ENCODE measurements around the gene SCAND1.

DNA sequence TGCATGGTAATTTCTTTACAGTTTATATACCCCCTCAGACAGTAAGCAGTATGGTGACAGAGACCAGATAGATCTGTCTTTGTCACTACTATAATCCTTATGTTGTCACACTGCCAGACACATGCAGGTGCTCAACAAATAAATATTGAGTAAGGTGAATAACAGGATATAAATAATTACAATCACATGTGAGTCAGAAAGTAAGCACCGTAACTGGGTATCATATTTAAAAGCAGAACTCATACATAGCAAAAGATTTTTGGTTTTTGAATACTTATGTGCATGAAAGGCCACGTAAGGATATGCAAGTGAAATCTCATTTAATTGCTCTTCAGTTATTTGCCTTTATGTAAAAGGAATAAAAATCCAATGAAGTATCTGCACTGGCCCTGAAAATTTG is 31.5 kb upstream of the SCAND1 start:
- TF ChIP-seq CTCF (IDR thresholded peaks at IDR 0.05) (no peak), POLR2A (IDR thresholded peaks at IDR 0.05) (no peak)
